Coronary artery (tissue), 2 donors: ENCODE results near the gene CDK5RAP1.

Source experiments
- DNase-seq: peaks from one replicate; pipeline ENCODE4 v3.0.0-alpha.2; 2017; ENCODE audit warnings: low spot score
- H3K27ac ChIP-seq, 2 donors: fragments of 200-600 bp; sonication (generic); one replicate each; pipeline ENCODE4 v1.5.1; 2016 to 2019
- H3K4me3 ChIP-seq: fragments of 200-600 bp; sonication (generic); 2 replicates; pipeline ENCODE4 v1.5.1; 2016; ENCODE audit warnings: mild to moderate bottlenecking, moderate library complexity
- CTCF ChIP-seq: fragments of 200-600 bp; sonication (generic); IDR thresholded peaks from one replicate; pipeline ENCODE4 v1.5.1; 2019; ENCODE audit warnings: antibody characterized with exemption

Gene CDK5RAP1

DNA sequence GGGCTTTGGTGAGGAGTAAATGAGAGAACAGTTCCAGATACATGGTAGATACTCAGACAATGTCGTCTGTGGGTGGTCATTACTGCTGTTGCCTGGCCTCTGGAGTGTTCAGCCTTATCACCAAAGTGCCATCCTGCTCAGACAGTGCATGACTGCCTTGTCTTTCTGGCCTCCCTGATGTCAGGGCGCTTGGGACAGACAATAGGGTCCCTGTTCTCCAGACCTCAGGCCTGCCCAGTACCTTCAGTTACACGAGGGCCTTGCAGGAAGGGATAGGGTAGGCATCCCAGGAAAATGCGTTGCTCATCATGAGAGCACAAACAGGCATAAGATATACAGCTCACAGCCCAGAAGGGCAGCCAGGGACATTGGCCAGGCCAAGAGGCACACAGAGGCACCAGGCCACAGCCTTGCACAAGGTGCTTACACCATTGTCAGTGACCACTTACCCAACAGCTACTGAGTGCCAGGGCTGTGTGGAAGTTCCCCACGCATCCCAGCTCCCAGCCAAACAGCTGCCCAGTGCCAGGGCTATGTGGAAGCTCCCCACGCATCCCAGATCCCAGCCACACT is 90.9 kb downstream of the CDK5RAP1 start:
- Histone ChIP-seq H3K4me3 (no peak overlapping the region), H3K27ac (no peak overlapping the region)
- no peak for DNase-seq
- TF ChIP-seq CTCF, result no peak

GRCh38 chr20:33309631-33310030 is 91.7 kb downstream of the CDK5RAP1 start:
- Histone ChIP-seq H3K27ac (no peak overlapping the region), H3K4me3 (no peak overlapping the region)
- DNase-seq, result no peak
- no peak for TF ChIP-seq CTCF
